HCT116 (cell line): ENCODE measurements around the gene SEMA6D. TPM values are rescaled to one million over a fixed set of nuclear protein-coding genes. Genes with fewer than 3 reads are reported as not detected.

Experiments
- ATAC-seq: fragments of 200-7000 bp; cut with Tn5 transposase; 2 replicates; pipeline ENCODE4 v1.9.1; 2020; ENCODE audit warnings: mild to moderate bottlenecking, moderate library complexity
- BruUV-seq: library from RNA; stranded (reverse); fragments of 400-500 nt; replicated peaks from 2 replicates; lab custom pipeline; 2021; lab: Mats Ljungman, UMichigan
- CTCF ChIA-PET: fragments of 300-600 bp; sonication (Branson Sonifier 250); formaldehyde crosslinking; loops from one replicate; lab custom pipeline; 2021; ENCODE audit warnings: antibody characterized with exemption; lab: Charles Lee
- POLR2A ChIA-PET: fragments of 300-600, 350-600 bp; sonication (Branson Sonifier 250); formaldehyde crosslinking; loops from one replicate; lab custom pipeline; 2021; ENCODE audit warnings: antibody characterized with exemption; lab: Charles Lee
- RAD21 ChIA-PET, 2 experiments: fragments of 300-600 bp; sonication (Branson Sonifier 250); formaldehyde crosslinking; loops; one replicate each; lab custom pipeline; 2023; ENCODE audit warnings: low total read pairs in 2 of 2; ENCODE audit not compliant: uncharacterized antibody in 2 of 2, unreplicated experiment in 2 of 2, low non-redundant PET in 1 of 2; lab: Charles Lee
- DNase-seq: peaks from one replicate; pipeline ENCODE4 v3.0.0-alpha.2; 2010; ENCODE audit warnings: low read depth, low spot score
- H2AFZ ChIP-seq: fragments of 200-600 bp; shearing (Covaris generic), sonication (generic); 2 replicates; pipeline ENCODE4 v1.6.1; 2017; ENCODE audit warnings: low read depth, mixed run types, mixed read lengths, antibody characterized with exemption, low read length; ENCODE audit not compliant: poor library complexity, severe bottlenecking
- H3K27ac ChIP-seq: 2 replicates; pipeline ENCODE4 v1.5.1; 2012; ENCODE audit warnings: low read depth, low read length
- H3K27me3 ChIP-seq: fragments of 200-600 bp; sonication (generic); 2 replicates; pipeline ENCODE4 v1.6.1; 2016; ENCODE audit warnings: mixed run types, low read length, mixed read lengths; ENCODE audit not compliant: insufficient read depth
- H3K36me3 ChIP-seq, 2 experiments: fragments of 200-500 bp in 1 of 2; fragments of 200-600 bp in 1 of 2; sonication (Bioruptor generic) in 1 of 2; sonication (generic) in 1 of 2; 2 replicates each; pipeline versions ENCODE4 v1.5.1 to v1.6.1; 2014 to 2016; ENCODE audit warnings: low read length in 2 of 2, inconsistent platforms in 1 of 2, mixed read lengths in 1 of 2, mixed run types in 1 of 2; ENCODE audit not compliant: insufficient read depth in 2 of 2, control insufficient read depth in 1 of 2
- H3K4me1 ChIP-seq, 2 experiments: fragments of 200-600 bp in 1 of 2; sonication (generic) in 1 of 2; 2 replicates each; pipeline versions ENCODE4 v1.5.1 to v1.6.1; 2012 to 2017; ENCODE audit warnings: low read length in 2 of 2, inconsistent platforms in 1 of 2, mild to moderate bottlenecking in 1 of 2, mixed read lengths in 1 of 2, mixed run types in 1 of 2, moderate library complexity in 1 of 2; ENCODE audit not compliant: insufficient read depth in 2 of 2, control insufficient read depth in 1 of 2
- H3K4me2 ChIP-seq: fragments of 200-600 bp; sonication (generic); 2 replicates; pipeline ENCODE4 v1.6.1; 2017; ENCODE audit warnings: mixed run types, low read length, mixed read lengths
- H3K4me3 ChIP-seq, 2 experiments: fragments of 200-600 bp in 1 of 2; sonication (generic) in 1 of 2; replicated peaks in 1 of 2; 2 replicates each; pipeline ENCODE4 v1.5.1; 2011 to 2016; ENCODE audit warnings: low read length in 2 of 2, control low read depth in 1 of 2, low read depth in 1 of 2, mild to moderate bottlenecking in 1 of 2, mixed read lengths in 1 of 2, mixed run types in 1 of 2
- H3K79me2 ChIP-seq: fragments of 200-600 bp; sonication (generic); 2 replicates; pipeline ENCODE4 v1.6.1; 2017; ENCODE audit warnings: mild to moderate bottlenecking, mixed run types, low read length, moderate library complexity, mixed read lengths; ENCODE audit not compliant: insufficient read depth
- H3K9ac ChIP-seq: fragments of 200-600 bp; sonication (generic); 2 replicates; pipeline ENCODE4 v1.6.1; 2016; ENCODE audit warnings: low read length, mixed read lengths
- H3K9me2 ChIP-seq: fragments of 200-600 bp; sonication (generic), shearing (Covaris generic); 2 replicates; pipeline ENCODE4 v1.6.1; 2017; ENCODE audit warnings: mixed run types, mild to moderate bottlenecking, moderate library complexity; ENCODE audit not compliant: insufficient read depth
- H3K9me3 ChIP-seq, 2 experiments: fragments of 200-500 bp in 1 of 2; fragments of 200-600 bp in 1 of 2; sonication (Bioruptor generic) in 1 of 2; sonication (generic) in 1 of 2; 2 replicates each; pipeline ENCODE4 v1.6.1; 2014 to 2017; ENCODE audit warnings: low read length in 2 of 2, mixed read lengths in 2 of 2, inconsistent platforms in 1 of 2, low read depth in 1 of 2, mild to moderate bottlenecking in 1 of 2, mixed run types in 1 of 2, moderate library complexity in 1 of 2; ENCODE audit not compliant: control insufficient read depth in 1 of 2, insufficient read depth in 1 of 2
- H4K20me1 ChIP-seq: fragments of 200-600 bp; sonication (generic), shearing (Covaris generic); 2 replicates; pipeline ENCODE4 v1.6.1; 2017; ENCODE audit warnings: mixed run types, mild to moderate bottlenecking, moderate library complexity; ENCODE audit not compliant: insufficient read depth
- ATF3 ChIP-seq: IDR thresholded peaks from 2 replicates; pipeline ENCODE4 v1.6.1; 2012
- CEBPB ChIP-seq: IDR thresholded peaks from 2 replicates; pipeline ENCODE4 v1.6.1; 2012; ENCODE audit warnings: low read depth
- EGR1 ChIP-seq: IDR thresholded peaks from 2 replicates; pipeline ENCODE4 v1.6.1; 2012; ENCODE audit warnings: low read depth
- EZH2phosphoT487 ChIP-seq: fragments of 200-600 bp; IDR thresholded peaks from 2 replicates; pipeline ENCODE4 v1.6.1; 2018; ENCODE audit warnings: antibody characterized with exemption, borderline replicate concordance
- FOSL1 ChIP-seq: IDR thresholded peaks from 2 replicates; pipeline ENCODE4 v1.6.1; 2012; ENCODE audit warnings: low read depth
- JUND ChIP-seq: IDR thresholded peaks from 2 replicates; pipeline ENCODE4 v1.6.1; 2012
- MAX ChIP-seq: IDR thresholded peaks from 2 replicates; pipeline ENCODE4 v1.6.1; 2012
- POLR2A ChIP-seq: IDR thresholded peaks from 2 replicates; pipeline ENCODE4 v1.7.0; 2011; ENCODE audit warnings: borderline replicate concordance; ENCODE audit not compliant: insufficient read depth, insufficient read length; ENCODE audit errors: extremely low read depth
- RAD21 ChIP-seq: IDR thresholded peaks from 2 replicates; pipeline ENCODE4 v1.6.1; 2012; ENCODE audit warnings: low read depth, mild to moderate bottlenecking
- REST ChIP-seq: IDR thresholded peaks from 2 replicates; pipeline ENCODE4 v1.6.1; 2012; ENCODE audit warnings: low read depth
- SP1 ChIP-seq: IDR thresholded peaks from 2 replicates; pipeline ENCODE4 v1.6.1; 2012; ENCODE audit warnings: low read depth
- ZBTB33 ChIP-seq: IDR thresholded peaks from 2 replicates; pipeline ENCODE4 v1.6.1; 2011; ENCODE audit warnings: mild to moderate bottlenecking, low read length, moderate library complexity; ENCODE audit not compliant: insufficient replicate concordance; ENCODE audit errors: extremely low read depth
- ZFX ChIP-seq: fragments of 450-650 bp; IDR thresholded peaks from 2 replicates; pipeline ENCODE4 v1.6.1; 2017
- intact Hi-C: fragments of 100-400 bp; cut with micrococcal nuclease; formaldehyde crosslinking; loops from 2 replicates; pipeline ENCODE4 v1.10.0; 2022
- total RNA-seq: library from RNA; stranded (reverse); gene quantifications from one replicate; pipeline ENCODE4 v1.2.1, GENCODE V29; 2021; ENCODE audit not compliant: unreplicated experiment

The SEMA6D gene
- total RNA-seq, 1 experiment from 2014 or later, result 0.02 TPM

GRCh38 chr15:47715856-47716445 is 1.4 kb upstream of the SEMA6D start:
- ChIA-PET POLR2A (no interaction called here), CTCF (no interaction called here), RAD21 (no interaction called here)
- TF ChIP-seq ZBTB33 (no peak), EGR1 (no peak)
- H3K27ac ChIP-seq, result no peak overlapping the region
- H4K20me1 ChIP-seq, result no peaks in the 10 kb centered on the region
- ATAC-seq (no peak), DNase-seq (no peak)
- H3K36me3 ChIP-seq, result no peaks in the 10 kb centered on the region
- no peaks in the 10 kb centered on the region for H3K4me1 ChIP-seq
- no peaks in the 10 kb centered on the region for H3K27me3 ChIP-seq
- H3K9ac ChIP-seq, result no peak overlapping the region
- no peak overlapping the region for H3K4me3 ChIP-seq
- no peak overlapping the region for H3K4me2 ChIP-seq
- peaks cover 0 to 18% of the 10 kb centered on the region in 2 experiments; a peak in 3 of 4 replicates for H3K9me3 ChIP-seq
- intact Hi-C loops, result no loop called here
- no peaks in the 10 kb centered on the region for H3K9me2 ChIP-seq
- no peaks in the 10 kb centered on the region for H3K79me2 ChIP-seq
- H2AFZ ChIP-seq, result no peak overlapping the region
- no TSS peak for BruUV-seq

GRCh38 chr15:47716516-47716915 is 789 bp upstream of the SEMA6D start:
- ATAC-seq (no peak), DNase-seq (no peak)
- Histone ChIP-seq H3K27me3 (no peaks in the 10 kb centered on the region), H4K20me1 (no peaks in the 10 kb centered on the region), H3K27ac (no peak overlapping the region), H3K4me1 (no peaks in the 10 kb centered on the region), H2AFZ (no peak overlapping the region), H3K9ac (no peak overlapping the region), H3K9me3 (peaks cover 0 to 20% of the 10 kb centered on the region in 2 experiments; a peak in 3 of 4 replicates), H3K4me2 (no peak overlapping the region), H3K79me2 (no peaks in the 10 kb centered on the region), H3K9me2 (no peaks in the 10 kb centered on the region), H3K4me3 (no peak overlapping the region), H3K36me3 (no peaks in the 10 kb centered on the region)
- POLR2A ChIA-PET, result no interaction called here
- no peak for TF ChIP-seq RAD21
- no peak for TF ChIP-seq ATF3
- TF ChIP-seq REST, result no peak
- TF ChIP-seq ZBTB33, result no peak
- TF ChIP-seq SP1, result no peak
- TF ChIP-seq EZH2phosphoT487, result no peak
- no peak for TF ChIP-seq ZFX
- TF ChIP-seq JUND, result no peak
- no peak for TF ChIP-seq MAX
- TF ChIP-seq FOSL1, result no peak
- TF ChIP-seq CEBPB, result no peak
- TF ChIP-seq POLR2A, result no peak
- RAD21 ChIA-PET, result no interaction called here
- intact Hi-C loops, result no loop called here
- CTCF ChIA-PET, result no interaction called here
- no TSS peak for BruUV-seq
